ENCODE results near the gene PNMT. TPM values are rescaled to one million over a fixed set of nuclear protein-coding genes. Genes with fewer than 3 reads are reported as not detected.

PNMT gene
- total RNA-seq, 1 experiment from 2014 or later, result 1.4 TPM

- no peak overlapping the region for H2AFZ ChIP-seq (ENCODE audit: low read length)
- H3K27ac ChIP-seq (ENCODE audit: low read length), result no peak overlapping the region
- ChIA-PET CTCF (no interaction called here), POLR2A (ENCODE audit: unreplicated experiment) (no interaction called here)
- ATAC-seq, result no peak
- no peaks in the 10 kb centered on the region; the same call in 1 of the 2 replicates for H3K36me3 ChIP-seq (ENCODE audit: low read depth, low read length)
- no TSS peak for BruUV-seq (replicated peaks)
- intact Hi-C loops (cut with micrococcal nuclease), result loop anchor here (5.0 kb wide), 1 partner anchor 133 kb away; no protein-coding TSS in a partner anchor
- H3K4me3 ChIP-seq (ENCODE audit: low read length), result no peak overlapping the region
- no peaks in the 10 kb centered on the region for H3K4me1 ChIP-seq (ENCODE audit: insufficient read depth, low read length)
- no peaks in the 10 kb centered on the region for H3K9me3 ChIP-seq (ENCODE audit: low read length)
- no peaks in the 10 kb centered on the region for H3K27me3 ChIP-seq (ENCODE audit: low read length)
- no peak for TF ChIP-seq EZH2phosphoT487 (IDR thresholded peaks at IDR 0.05; ENCODE audit: borderline replicate concordance, low read length)
- TF ChIP-seq EZH2 (IDR thresholded peaks at IDR 0.05; ENCODE audit: low read length, unreplicated experiment), result no peak
- no peaks in the 10 kb centered on the region for H3K9me2 ChIP-seq (replicated peaks; ENCODE audit: low read length)
- no peak overlapping the region for H3K9ac ChIP-seq (ENCODE audit: low read length)
- no peak overlapping the region for H3K4me2 ChIP-seq (ENCODE audit: low read length)
- H4K20me1 ChIP-seq (ENCODE audit: low read length), result no peaks in the 10 kb centered on the region
- no peak for DNase-seq
- H3F3A ChIP-seq (ENCODE audit: low read length, unreplicated experiment), result no peaks in the 10 kb centered on the region
- H3K79me2 ChIP-seq (ENCODE audit: low read length), result no peaks in the 10 kb centered on the region
Measured at GRCh38 chr17:39619786-39620101, 48.5 kb upstream of the PNMT start.

GRCh38 chr17:39621523-39622379 lies 46.5 kb upstream of the PNMT start:
- POLR2A ChIA-PET (ENCODE audit: unreplicated experiment), result no interaction called here
- no peaks in the 10 kb centered on the region; the same call in 1 of the 2 replicates for H3K36me3 ChIP-seq (ENCODE audit: low read depth, low read length)

More at GRCh38 chr17:39621523-39622379, 46.5 kb upstream of the PNMT start:
- H3K27me3 ChIP-seq (ENCODE audit: low read length), result peaks cover 3% of the 10 kb centered on the region
- H3K9ac ChIP-seq (ENCODE audit: low read length), result no peak overlapping the region
- no peak overlapping the region for H3K27ac ChIP-seq (ENCODE audit: low read length)
- intact Hi-C loops (cut with micrococcal nuclease), result loop anchor here (2.0 to 5.0 kb wide), 2 partner anchors 75 to 131 kb away; no protein-coding TSS in a partner anchor
- no peaks in the 10 kb centered on the region for H3K79me2 ChIP-seq (ENCODE audit: low read length)
- H3K9me2 ChIP-seq (replicated peaks; ENCODE audit: low read length), result no peaks in the 10 kb centered on the region
- peak overlapping the region; percentile 66 for H2AFZ ChIP-seq (ENCODE audit: low read length)
- H3F3A ChIP-seq (ENCODE audit: low read length, unreplicated experiment), result no peaks in the 10 kb centered on the region
- no peaks in the 10 kb centered on the region for H3K9me3 ChIP-seq (ENCODE audit: low read length)
- ATAC-seq, result peak; percentile 51
- peak; percentile 84 for DNase-seq
- H4K20me1 ChIP-seq (ENCODE audit: low read length), result no peaks in the 10 kb centered on the region
- peak overlapping the region; percentile 48; the same call in 1 of the 2 replicates for H3K4me3 ChIP-seq (ENCODE audit: low read length)
- no peaks in the 10 kb centered on the region for H3K4me1 ChIP-seq (ENCODE audit: insufficient read depth, low read length)
- CTCF ChIA-PET, result interaction anchor here (0.5 to 1.3 kb wide), 15 partner anchors 11 to 386 kb away, joined by 3 to 9 read pairs (median 4); partner anchors contain the start of genes MIEN1 and PNMT
- BruUV-seq (replicated peaks), result no TSS peak
- TF ChIP-seq CTCF (conservative IDR thresholded peaks at IDR 0.05; ENCODE audit: low read depth, low read length), result peak; percentile 99
- TF ChIP-seq EZH2 (IDR thresholded peaks at IDR 0.05; ENCODE audit: low read length, unreplicated experiment), result no peak
- peak overlapping the region; percentile 74 for H3K4me2 ChIP-seq (ENCODE audit: low read length)
